Ecto neural progenitor cell (in vitro differentiated cells): Measurements from ENCODE around the gene BTRC.

Source experiments
- DNase-seq: peaks from one replicate; pipeline ENCODE4 v3.0.0-alpha.2; 2018; ENCODE audit warnings: low spot score

The BTRC gene

DNA sequence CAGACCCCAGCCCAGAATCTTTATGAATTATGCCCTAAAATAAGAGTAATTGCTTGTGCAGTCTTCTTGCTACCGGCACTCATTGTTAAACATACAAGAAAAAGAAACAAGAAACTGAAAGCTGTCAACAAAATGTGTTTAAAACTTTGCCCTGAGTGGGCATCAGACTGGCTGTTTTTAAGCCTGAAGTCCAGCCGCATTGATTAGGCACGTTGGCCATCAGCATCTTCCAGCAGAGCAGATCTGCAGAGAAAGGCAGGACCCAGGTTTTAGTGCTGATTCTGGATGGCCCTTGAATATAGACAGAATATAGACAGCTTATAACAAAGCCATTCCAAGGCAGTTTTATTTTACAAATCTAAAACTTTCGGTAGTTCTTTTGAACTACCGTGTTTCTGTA is 131.2 kb downstream of the BTRC start:
- DNase-seq = no peak

GRCh38 chr10:101485681-101486554 is 132.0 kb downstream of the BTRC start:
- peak; percentile 52 for DNase-seq

GRCh38 chr10:101487399-101487798 is 133.4 kb downstream of the BTRC start:
- no peak for DNase-seq

DNA sequence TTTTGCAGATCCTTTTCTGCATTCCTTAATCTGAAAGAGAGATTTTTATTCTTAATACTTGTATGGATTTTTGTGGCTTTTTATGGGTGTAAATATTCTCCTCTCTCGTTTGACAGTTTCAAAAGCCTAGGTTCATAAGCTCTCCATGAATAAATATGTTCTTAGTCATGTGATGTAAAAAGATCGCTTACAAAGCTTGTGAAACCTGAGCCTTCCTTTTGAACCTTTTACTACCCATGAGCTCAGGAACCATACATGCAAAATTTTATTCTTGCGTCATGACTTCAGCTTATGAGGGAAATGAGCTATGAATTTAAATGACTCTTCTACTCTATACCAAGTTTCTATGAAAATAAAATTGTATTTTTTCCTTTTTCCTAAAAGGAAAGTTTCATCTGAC is 135.4 kb downstream of the BTRC start:
- DNase-seq = no peak

- DNase-seq = no peak
Observed at GRCh38 chr10:101490026-101490425, 136.1 kb downstream of the BTRC start.

- no peak for DNase-seq
Observed at GRCh38 chr10:101492205-101492604, 138.2 kb downstream of the BTRC start.

- no peak for DNase-seq
Observed at GRCh38 chr10:101492814-101493213, 138.8 kb downstream of the BTRC start.

GRCh38 chr10:101493249-101493648 is 139.3 kb downstream of the BTRC start:
- no peak for DNase-seq

- DNase-seq = no peak
Observed at GRCh38 chr10:101493782-101494281, 139.9 kb downstream of the BTRC start.

- no peak for DNase-seq
Observed at GRCh38 chr10:101494650-101495049, 140.7 kb downstream of the BTRC start.

DNA sequence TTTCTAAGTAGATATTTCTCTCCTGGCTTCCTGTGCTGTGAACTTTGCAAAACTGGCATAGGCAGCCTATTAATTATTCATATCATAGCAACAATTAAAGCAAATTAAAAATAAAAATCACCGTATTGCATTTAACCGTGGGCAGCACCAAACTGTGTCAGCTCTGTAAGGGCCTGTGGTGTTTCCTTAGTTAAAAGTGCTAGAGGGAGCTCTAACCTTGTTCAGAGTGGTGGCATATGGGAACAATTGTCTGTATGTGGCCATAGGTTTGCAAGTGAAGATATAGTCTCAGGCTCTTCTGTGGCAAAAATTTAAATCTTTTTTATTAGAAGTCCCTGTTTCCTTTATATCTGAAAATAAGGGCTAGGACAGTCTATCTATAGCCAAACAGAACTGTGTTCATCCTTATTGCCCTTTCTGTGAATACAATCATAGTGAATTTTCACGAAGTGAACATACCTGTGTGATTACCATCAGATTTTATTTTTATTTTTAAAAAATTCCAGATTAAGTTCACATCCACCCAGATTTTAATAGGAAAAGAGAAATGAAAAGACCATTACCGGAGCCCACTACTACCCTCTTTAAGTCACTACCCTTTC is 141.5 kb downstream of the BTRC start:
- DNase-seq = no peak

DNA sequence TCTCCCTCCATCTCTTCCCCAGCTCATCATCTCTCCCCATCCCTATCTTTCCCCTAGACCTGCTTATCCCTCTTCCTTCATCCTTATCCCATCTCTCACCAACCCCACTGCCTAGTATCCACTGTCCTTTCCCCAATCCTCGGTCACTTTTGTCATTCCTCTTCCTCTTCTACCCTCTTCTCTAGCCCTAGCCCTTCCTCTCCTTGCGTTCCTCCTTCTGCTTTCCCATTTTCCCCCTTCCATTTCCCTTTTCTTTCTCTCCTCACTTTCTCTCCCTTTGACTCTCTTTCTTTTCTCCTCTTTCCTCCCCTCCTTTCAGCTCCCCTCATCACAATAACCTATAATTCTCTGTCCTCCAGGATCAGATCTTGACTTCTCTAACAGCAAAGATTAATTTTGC is 150.5 kb downstream of the BTRC start:
- no peak for DNase-seq

GRCh38 chr10:101506829-101507661 is 153.1 kb downstream of the BTRC start:
- no peak for DNase-seq

DNA sequence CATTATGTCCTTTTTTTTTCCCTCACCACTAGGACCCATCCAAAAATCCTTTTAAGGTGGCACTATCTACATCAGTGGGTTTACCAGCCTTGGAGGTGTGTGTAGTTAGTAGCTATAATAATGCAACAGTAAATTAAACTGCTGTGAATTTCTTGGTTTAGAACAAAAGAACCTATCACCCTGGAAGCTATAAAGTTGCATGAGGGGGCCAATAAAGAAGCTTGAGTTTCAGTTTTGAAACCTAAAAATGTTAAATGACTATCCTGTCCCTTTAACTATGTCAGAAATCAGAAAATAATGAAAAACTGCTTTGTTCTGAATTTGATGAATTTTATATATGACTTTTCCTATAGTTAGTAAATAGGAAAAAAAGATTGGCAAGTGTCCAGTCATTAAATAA is 153.9 kb downstream of the BTRC start:
- DNase-seq = no peak

DNA sequence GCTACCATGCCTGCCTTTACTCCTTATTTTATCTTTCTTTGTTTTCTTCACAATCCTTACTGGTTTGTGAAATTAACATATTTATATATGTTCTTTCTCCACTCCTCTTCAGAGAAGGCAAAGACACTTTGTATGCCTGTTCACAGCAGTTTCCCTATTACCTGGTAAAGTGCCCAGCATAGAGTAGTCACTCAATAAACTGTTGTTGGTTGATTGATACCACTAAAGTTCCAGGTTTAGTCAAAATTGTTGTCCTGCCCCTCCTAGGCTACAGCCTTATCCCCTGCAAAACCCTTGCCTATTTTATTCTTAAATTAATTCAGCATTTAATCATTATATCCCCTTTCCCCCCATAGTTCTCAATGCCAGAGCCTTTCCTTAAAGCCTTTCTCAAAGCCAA is 158.0 kb downstream of the BTRC start:
- DNase-seq = no peak

GRCh38 chr10:101512738-101513137 is 158.8 kb downstream of the BTRC start:
- DNase-seq = no peak

- no peak for DNase-seq
Observed at GRCh38 chr10:101513733-101514132, 159.8 kb downstream of the BTRC start.

- DNase-seq = no peak
Observed at GRCh38 chr10:101525848-101526247, 171.9 kb downstream of the BTRC start.

DNA sequence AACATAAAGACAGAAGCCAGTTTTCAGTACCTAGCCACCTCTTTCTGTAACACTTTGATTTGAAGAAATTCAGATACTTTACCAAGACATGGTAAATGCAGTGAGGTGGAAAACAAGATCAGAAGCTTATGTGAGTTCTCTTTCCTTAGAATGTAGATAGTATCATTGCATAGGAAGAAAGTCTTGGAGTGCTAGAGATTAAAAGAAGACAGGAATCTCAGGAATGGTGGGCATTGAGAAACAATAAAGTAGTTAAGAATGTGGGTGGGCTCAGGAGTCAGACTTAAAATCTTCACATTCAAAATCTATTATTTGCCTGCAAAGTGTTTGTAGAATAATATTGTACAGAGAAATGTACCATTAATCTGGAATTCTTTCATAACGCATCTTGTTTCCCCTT is 175.2 kb downstream of the BTRC start:
- no peak for DNase-seq

DNA sequence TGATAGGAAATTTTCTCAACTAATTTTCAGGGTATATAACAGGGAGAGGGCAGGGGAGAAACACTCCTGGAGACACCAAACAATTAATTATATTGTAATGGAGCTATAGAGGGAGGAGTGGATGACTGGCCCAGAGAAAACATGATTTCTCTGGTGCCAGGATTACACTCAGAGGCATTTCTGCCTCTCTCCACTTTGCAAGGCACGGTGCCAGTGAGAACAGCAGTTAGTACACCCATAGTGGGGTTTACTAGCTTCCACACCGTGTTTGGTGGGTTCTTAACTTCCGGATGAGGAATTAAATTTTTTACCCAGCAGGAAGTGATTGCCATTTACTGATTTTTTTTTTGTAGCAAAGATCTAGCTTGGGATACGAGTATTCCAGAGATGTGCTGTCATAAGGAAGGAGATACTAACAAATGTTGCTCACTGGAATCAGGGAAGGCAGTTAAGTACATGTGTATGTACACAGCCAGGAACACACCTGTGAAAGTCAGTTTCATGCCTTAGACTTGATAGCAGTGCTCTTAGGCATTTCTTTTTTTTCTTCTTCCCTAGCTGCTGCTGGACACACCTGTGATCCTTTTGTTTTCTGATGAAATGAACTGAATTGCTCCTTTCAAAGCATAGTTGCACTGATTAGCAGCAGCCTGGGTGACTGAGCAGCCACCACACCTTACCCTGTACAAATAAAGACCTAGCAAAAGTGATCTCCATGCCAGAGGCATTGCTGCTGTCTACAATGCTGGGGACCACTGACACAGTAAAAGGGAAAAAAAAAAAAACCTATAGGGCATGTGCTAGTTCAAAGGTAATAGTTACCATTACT is 176.0 kb downstream of the BTRC start:
- DNase-seq = no peak

DNA sequence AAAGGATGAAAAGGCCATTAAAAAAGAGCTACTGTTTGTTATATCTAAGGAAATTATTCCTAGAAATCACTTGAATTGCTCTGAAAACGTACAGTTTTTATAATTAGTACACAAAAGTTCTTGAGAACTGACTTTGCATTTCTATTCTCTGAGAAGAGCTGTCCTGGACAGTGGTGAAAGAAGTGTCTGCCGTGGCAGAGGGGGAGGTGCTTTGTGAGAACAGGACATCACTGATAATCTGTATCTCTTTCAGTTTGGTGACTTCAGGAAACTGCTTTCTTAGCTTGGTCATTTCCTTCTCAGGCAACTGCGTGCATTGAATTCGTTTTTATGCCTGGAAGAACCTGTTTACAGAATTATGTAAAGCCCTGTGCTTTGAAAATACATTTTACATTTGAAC is 182.0 kb downstream of the BTRC start:
- no peak for DNase-seq

GRCh38 chr10:101536800-101537199 is 182.8 kb downstream of the BTRC start:
- DNase-seq = no peak
